ENCODE data around the gene SAV1. TPM values are rescaled to one million over a fixed set of nuclear protein-coding genes. Genes with fewer than 3 reads are reported as not detected.

Gene SAV1
- total RNA-seq, 6 experiments from 2014 or later = 23.3 to 32.6 (median 30.5) TPM

DNA sequence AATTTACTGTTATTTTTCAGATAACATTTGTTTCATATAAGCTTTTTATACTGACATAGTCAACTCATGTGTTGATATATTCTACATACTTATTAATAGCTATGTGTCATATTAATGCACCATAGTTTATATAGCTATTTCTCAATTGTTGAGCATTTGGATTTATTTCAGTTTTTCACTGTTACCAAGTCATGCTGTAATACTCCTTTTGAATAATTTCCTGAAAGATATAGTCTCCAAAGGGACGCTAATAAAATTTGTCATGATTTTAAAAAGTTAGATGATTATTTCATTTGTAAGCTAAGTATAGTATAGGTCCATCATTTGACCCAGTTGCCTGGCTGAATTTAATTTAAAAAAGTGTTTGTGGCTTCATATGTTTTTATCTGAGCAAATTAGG is 60.3 kb downstream of the SAV1 start:
- H3K4me1 Mint-ChIP-seq (ENCODE audit: low read depth) = peaks cover 9% of the 10 kb centered on the region
- H3K27ac Mint-ChIP-seq = no peak overlapping the region
- no peak for DNase-seq
- no peaks in the 10 kb centered on the region; the same call in 1 of the 2 replicates for H3K27me3 Mint-ChIP-seq (ENCODE audit: insufficient read depth)
- TF ChIP-seq, protein P1, sequence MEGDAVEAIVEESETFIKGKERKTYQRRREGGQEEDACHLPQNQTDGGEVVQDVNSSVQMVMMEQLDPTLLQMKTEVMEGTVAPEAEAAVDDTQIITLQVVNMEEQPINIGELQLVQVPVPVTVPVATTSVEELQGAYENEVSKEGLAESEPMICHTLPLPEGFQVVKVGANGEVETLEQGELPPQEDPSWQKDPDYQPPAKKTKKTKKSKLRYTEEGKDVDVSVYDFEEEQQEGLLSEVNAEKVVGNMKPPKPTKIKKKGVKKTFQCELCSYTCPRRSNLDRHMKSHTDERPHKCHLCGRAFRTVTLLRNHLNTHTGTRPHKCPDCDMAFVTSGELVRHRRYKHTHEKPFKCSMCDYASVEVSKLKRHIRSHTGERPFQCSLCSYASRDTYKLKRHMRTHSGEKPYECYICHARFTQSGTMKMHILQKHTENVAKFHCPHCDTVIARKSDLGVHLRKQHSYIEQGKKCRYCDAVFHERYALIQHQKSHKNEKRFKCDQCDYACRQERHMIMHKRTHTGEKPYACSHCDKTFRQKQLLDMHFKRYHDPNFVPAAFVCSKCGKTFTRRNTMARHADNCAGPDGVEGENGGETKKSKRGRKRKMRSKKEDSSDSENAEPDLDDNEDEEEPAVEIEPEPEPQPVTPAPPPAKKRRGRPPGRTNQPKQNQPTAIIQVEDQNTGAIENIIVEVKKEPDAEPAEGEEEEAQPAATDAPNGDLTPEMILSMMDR (IDR thresholded peaks at IDR 0.05) = no peak
- H3K9me3 Mint-ChIP-seq = no peaks in the 10 kb centered on the region
- H3K36me3 Mint-ChIP-seq (ENCODE audit: low read depth) = no peaks in the 10 kb centered on the region
- H3K4me3 Mint-ChIP-seq = no peak overlapping the region

- Mint-ChIP-seq H3K36me3 (ENCODE audit: low read depth) (no peaks in the 10 kb centered on the region), H3K4me1 (ENCODE audit: low read depth) (peaks cover 9% of the 10 kb centered on the region), H3K9me3 (no peaks in the 10 kb centered on the region), H3K27ac (no peak overlapping the region), H3K27me3 (ENCODE audit: insufficient read depth) (no peaks in the 10 kb centered on the region; the same call in 1 of the 2 replicates), H3K4me3 (no peak overlapping the region)
- no peak for DNase-seq
- TF ChIP-seq, protein P1 (IDR thresholded peaks at IDR 0.05) = no peak
Measured at GRCh38 chr14:50607181-50607580, 60.9 kb downstream of the SAV1 start.

- H3K9me3 Mint-ChIP-seq = no peaks in the 10 kb centered on the region
- DNase-seq = no peak
Measured at GRCh38 chr14:50606468-50606867, 61.6 kb downstream of the SAV1 start.

GRCh38 chr14:50605766-50606165 is 62.3 kb downstream of the SAV1 start:
- DNase-seq = no peak
- Mint-ChIP-seq H3K27ac (no peak overlapping the region), H3K36me3 (ENCODE audit: low read depth) (no peaks in the 10 kb centered on the region)

More at GRCh38 chr14:50606468-50606867, 61.6 kb downstream of the SAV1 start:
- Mint-ChIP-seq H3K36me3 (ENCODE audit: low read depth) (no peaks in the 10 kb centered on the region), H3K27ac (no peak overlapping the region), H3K4me3 (no peak overlapping the region), H3K4me1 (ENCODE audit: low read depth) (peaks cover 17% of the 10 kb centered on the region), H3K27me3 (ENCODE audit: insufficient read depth) (no peaks in the 10 kb centered on the region; the same call in 1 of the 2 replicates)
- TF ChIP-seq, protein P1 (IDR thresholded peaks at IDR 0.05) = no peak

DNA sequence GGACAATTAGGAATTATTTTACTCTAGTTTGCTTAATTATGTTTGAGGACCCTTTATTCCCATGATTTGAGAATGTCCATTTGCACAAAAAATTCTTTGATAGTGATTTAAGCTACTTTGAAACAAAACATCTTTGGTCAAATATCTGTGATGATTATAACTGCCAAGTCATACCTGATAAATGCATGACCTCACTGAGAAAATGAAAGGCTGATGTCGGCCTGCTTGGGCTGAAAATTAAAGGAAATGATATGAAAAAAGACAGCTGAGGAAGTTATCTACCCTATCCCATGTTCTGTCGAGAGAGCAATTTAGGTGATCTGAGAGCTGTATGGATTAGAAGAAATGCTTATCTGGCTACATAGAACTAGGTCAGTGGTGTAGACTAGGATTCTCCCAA is 64.5 kb downstream of the SAV1 start:
- no peak overlapping the region for H3K4me3 Mint-ChIP-seq
- no peak for DNase-seq
- no peak overlapping the region for H3K27ac Mint-ChIP-seq
- no peaks in the 10 kb centered on the region for H3K27me3 Mint-ChIP-seq (ENCODE audit: insufficient read depth)
- peaks cover 36% of the 10 kb centered on the region for H3K4me1 Mint-ChIP-seq (ENCODE audit: low read depth)
- TF ChIP-seq, protein P1 (IDR thresholded peaks at IDR 0.05) = no peak
- H3K9me3 Mint-ChIP-seq = no peaks in the 10 kb centered on the region
- H3K36me3 Mint-ChIP-seq (ENCODE audit: low read depth) = no peaks in the 10 kb centered on the region

More at GRCh38 chr14:50605766-50606165, 62.3 kb downstream of the SAV1 start:
- no peak overlapping the region for H3K4me3 Mint-ChIP-seq
- peaks cover 24% of the 10 kb centered on the region for H3K4me1 Mint-ChIP-seq (ENCODE audit: low read depth)
- TF ChIP-seq, protein P1 (IDR thresholded peaks at IDR 0.05) = no peak
- no peaks in the 10 kb centered on the region; the same call in 1 of the 2 replicates for H3K27me3 Mint-ChIP-seq (ENCODE audit: insufficient read depth)
- H3K9me3 Mint-ChIP-seq = no peaks in the 10 kb centered on the region

DNA sequence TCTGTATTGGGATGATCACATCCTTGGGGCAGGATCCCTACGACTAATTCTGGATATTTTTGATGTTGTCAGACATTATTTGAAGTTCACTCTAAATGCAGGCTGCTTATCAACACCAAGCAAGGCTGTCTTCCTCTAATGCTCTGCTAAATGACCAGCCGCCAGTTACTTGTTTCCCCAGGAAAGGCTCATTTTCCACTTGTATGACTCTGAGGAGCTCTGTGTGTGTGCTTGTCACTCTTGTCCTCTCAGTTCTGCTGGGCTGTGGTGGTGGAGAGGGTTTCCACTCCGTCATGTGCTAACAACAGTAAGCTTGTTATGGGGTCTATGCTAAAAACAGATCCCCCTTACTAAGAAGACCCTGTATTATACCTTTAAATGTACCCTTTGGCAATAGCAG is 66.1 kb downstream of the SAV1 start:
- TF ChIP-seq, protein P1 (IDR thresholded peaks at IDR 0.05) = no peak
- Mint-ChIP-seq H3K9me3 (no peaks in the 10 kb centered on the region), H3K4me1 (ENCODE audit: low read depth) (peaks cover 36% of the 10 kb centered on the region), H3K36me3 (ENCODE audit: low read depth) (no peaks in the 10 kb centered on the region), H3K27ac (no peak overlapping the region), H3K4me3 (no peak overlapping the region), H3K27me3 (ENCODE audit: insufficient read depth) (no peaks in the 10 kb centered on the region)
- no peak for DNase-seq

Measured in HFFc6 (cell line).